Measurements from ENCODE around the gene MFF.

Gene MFF, protein sequence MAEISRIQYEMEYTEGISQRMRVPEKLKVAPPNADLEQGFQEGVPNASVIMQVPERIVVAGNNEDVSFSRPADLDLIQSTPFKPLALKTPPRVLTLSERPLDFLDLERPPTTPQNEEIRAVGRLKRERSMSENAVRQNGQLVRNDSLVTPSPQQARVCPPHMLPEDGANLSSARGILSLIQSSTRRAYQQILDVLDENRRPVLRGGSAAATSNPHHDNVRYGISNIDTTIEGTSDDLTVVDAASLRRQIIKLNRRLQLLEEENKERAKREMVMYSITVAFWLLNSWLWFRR

DNA sequence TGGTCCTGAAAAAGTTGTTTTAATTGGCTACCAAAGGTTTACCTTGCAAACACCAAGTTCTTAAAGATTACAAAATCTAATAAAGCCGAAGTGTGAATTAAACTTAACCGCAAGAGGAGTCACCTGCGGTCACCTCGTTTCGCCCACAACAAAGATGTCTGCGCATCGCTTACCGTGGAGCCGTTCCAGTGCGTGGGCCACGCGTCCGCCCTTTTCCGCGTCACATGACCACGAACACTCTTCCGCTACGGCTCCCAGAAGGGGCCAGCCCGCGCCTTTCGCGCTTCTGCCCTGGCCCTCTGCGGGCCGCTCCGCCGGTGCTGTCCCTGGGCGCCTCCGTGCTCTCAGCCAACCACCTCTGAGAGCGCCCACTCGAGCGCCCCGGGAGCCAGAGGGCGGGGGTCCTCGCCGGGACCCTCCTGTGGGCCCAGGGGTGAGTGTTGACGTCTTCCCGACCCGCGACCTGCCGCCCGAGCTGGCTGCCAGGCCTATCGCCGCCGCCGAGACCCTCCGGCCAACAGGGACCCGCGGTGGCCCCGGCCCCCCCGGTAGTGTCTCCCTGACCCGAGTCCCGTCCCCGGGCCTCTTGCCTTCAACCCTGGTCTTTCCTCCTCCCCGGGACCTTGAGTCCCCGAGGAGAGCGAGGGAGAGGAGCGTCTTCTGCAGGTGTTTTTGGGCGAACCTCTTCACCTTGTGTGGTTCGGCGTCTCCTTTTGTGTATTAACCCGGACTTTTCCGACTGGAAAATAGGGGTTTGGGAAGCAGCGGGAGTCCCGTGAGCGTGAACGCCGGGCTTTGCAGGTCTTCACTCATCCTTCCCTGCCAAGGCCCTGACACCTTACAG, at the start of gene MFF:
TSS of gene MFF (plus strand) at position 257 of the 844 bp plus-strand sequence. CDS start 5,415 bp downstream, outside the sequence.
- DNase-seq (ENCODE audit: low spot score) = peak; percentile 95

DNA sequence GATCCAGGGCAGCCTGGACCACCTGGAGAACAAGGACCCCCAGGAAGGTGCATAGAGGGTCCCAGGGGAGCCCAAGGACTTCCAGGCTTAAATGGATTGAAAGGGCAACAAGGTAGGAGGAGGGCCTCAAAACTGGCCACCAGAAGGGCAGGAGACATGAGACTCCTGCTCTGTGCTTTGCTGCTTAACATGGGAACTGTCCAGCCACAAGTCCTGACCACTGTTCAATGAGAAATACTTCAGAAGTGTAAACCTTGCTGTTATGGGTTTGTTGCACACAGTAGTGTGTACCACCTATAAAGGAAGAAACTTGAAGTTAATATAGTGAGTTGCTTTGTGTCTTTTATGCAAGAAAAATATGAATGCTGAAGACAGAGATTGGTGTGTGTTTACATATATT, 44.2 kb upstream of the MFF start:
- no peak for DNase-seq (ENCODE audit: low spot score)

DNA sequence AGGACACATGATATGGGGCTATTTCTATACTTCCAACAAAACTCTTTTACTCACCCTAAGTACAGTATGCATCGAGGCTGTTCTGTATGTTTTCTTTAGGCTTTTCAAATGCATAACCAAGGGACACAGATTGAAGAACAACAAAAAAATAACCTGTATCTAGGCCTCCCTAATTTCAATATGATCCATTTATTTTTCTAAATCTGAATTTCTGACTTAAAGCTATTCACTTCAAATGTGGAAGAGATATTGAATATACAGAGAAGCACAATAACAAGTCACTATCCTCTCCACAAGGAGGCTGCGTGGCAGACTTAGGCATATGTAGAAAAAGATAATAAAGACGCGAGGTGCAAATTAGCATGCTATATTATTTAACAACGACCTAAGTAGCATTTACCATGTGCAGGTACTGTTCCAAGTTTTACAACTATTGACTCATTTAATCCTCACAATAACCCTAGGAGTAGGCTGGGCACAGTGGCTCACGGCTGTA, 39.3 kb upstream of the MFF start:
- no peak for DNase-seq (ENCODE audit: low spot score)

DNA sequence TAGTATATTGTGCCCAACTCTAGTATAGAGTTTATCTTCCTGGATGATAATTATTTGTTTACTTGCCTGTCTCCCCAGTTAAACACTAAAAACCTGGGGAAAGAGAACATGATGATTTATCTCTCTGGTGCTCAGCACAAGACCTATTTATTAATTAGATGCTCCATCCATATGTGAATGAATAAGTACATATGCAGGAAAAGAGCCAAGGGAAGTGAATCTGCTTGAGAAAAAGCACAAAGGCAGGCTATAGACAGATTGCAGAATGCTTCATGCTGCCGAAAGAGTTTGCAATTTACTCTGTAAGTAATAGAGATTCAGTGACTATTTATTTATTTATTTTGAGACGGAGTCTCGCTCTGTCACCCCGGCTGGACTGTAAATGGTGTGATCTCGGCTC, 37.3 kb upstream of the MFF start:
- DNase-seq (ENCODE audit: low spot score) = no peak

DNA sequence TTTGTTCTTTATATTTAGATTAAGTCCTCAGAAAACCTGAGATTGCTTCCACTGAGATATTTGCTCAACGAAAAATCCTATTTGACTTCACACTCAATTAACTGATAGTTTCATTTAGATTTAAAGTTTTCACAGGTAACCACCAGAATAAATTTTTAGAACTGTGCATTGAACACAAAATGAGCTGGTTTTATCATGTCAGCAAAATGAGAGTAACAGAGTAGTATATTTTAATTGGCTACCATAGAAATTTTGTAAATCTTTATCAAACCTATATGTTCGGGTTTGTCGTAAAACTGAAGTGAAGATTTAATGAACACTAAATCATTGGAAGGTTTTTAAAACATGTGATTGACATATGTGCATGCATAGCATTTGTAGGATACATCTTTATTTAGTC, 32.7 kb upstream of the MFF start:
- no peak for DNase-seq (ENCODE audit: low spot score)

DNA sequence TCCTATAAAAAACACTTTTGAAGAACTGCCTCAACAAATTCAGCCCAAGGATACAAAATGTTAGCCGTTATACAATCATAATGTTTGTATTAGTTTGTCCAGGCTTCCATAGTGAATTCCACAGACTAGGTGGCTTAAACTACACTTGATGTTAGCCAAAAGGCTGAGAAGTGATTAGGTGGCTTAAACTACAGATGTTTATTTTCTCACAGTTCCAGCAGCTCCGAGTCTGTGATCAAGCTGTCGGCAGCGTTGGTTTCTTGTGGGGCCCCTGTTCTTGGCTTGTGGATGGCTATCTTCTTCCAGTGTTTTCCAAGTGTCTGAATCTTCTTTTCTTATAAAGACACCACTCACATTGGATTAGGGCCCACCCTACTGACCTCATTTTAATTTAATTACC, 31.5 kb upstream of the MFF start:
- no peak for DNase-seq (ENCODE audit: low spot score)

DNA sequence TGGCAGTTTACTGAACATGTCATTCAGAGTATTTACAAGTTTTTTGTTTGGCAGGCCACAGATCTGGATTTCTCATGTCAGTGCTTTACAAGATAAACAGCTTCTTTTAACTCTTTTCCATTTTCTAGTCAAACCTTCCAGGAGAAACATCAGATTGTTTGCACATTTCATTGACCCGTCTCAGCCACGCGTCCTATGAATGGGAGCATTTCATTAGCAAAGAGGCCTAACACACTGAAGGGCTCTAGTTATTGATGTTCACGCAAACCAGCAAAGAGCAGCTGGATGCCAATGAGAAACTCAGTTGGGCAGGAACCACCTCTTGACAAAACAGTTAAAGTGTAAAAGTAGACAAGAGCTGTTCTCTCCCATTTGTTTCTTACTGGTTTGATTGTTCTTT, 29.2 kb upstream of the MFF start:
- DNase-seq (ENCODE audit: low spot score) = no peak

DNA sequence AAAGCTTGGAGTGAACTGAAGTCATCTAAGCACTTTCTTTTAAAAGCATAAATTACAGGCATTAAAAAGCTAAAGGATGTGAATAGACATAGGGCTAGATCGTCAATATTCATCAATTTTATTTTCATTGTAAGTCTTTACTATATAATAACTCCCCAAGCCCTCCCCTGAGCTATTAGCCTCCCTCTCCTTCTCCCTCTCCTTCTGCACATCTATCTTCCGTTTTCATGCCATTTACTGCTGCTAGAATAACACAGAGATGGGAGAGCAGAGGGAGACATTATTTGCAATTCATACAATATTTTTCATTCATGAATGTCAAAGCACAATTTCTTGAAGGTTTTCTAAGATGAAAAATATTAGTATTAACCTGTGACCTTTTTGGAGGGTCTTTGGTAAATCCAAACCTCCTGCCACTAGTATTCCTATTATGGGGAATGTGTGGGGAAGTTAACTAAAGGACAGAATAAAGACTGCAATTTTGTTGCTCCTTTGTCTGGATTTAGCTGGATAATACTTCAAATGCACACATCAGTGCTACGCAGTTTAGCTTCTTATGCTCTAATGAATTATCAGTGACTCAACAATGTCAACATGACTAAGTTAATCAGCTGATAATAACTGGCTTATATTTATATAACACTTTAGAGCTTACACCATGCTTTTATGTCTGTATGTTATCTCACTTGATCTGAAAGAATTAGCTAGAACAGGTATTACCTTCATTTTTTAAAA, 28.2 kb upstream of the MFF start:
- no peak for DNase-seq (ENCODE audit: low spot score)

DNA sequence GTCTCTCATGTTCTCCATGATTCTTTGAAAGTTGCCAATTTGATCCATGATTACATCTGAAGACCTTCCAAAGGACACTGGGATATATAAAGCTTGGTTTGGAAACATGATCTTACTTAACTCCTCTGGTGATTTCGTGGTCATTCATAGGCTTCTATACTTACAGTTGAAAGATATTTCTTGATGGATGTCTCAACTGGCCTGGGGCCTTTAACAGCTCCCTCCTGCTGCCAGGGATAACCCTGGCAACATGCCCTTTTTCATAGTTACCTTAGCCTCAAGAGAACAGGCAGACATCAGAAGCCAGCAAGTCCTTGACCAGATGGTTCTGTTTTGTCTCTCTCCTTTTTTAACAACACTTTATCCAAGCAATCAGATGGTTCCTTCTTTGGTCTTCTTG, 23.5 kb upstream of the MFF start:
- DNase-seq (ENCODE audit: low spot score) = no peak

DNA sequence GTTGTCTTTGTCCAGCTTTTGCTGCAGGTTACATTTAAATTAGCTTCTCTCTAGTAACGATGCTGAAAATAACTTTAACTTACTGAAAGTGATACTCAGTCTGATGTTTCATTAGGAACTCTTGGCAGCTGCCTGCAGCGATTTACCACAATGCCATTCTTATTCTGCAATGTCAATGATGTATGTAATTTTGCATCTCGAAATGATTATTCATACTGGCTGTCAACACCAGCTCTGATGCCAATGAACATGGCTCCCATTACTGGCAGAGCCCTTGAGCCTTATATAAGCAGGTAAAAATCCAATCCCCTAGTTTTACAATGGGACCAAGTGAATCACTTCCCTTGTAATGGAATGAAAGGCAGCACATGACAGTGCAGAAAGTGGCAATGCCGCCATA, 16.3 kb upstream of the MFF start:
- DNase-seq (ENCODE audit: low spot score) = no peak

DNA sequence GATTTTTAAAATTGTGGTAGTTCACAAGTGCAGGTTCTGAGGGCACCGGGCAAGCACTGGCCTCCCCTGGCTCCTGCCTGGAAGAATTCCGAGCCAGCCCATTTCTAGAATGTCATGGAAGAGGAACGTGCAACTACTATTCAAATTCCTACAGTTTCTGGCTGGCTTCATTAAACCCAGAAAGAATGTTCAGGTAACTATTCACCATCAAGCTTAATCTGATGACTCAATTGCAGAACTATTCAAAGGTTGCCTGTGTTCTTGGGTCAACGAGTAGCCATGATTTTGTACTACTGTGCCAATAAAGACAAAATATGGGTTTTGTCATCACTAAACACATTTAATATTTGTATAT, 14.3 kb upstream of the MFF start:
- DNase-seq (ENCODE audit: low spot score) = peak; percentile 93

DNA sequence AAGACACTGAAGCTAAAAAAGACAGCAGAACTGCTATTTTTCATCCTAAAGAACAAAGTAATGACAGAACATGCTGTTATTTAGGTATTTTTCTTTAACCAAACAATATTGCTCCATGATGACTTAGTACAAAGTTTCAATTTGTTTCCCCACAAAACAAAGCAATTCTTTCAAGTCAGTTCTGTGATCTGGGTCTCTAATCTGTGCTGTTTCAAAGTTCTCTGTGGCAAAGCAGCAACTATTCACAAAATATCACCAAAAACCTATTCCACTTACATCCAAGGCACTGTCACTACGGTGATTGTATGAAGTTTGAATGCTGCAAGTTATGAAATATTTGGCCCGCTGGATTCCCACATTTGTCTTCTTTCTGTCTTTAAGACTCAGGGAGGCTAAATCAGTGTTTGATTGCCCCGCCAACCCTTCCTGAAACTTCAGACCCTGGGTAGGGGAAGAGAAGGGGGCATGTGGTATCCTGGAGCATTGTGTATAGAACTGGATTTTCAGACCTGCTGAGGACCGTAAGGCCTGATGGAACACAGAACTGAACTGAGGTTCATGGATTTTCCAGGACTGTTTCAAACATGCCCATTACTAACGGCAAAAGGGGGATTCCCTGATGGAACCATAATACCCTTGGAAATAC, 13.1 kb upstream of the MFF start:
- no peak for DNase-seq (ENCODE audit: low spot score)

DNA sequence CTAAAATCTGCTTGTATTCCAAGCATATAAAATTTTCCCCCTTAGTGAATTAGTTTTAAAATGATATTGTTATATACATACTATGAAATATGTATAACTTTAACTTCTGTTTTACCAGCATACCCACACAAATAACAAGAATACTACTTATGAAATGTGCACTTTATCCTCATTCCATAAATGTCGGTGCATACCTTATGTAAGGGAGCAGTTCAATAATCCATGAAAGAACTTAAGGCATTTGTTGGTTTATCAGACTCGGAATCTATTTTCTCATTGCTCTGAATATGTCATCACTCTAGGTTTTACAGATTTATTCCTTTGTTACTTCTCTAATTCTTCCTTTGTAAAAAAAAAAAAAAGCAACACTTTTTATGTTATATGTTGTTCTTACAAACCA, 12.5 kb upstream of the MFF start:
- DNase-seq (ENCODE audit: low spot score) = no peak

DNA sequence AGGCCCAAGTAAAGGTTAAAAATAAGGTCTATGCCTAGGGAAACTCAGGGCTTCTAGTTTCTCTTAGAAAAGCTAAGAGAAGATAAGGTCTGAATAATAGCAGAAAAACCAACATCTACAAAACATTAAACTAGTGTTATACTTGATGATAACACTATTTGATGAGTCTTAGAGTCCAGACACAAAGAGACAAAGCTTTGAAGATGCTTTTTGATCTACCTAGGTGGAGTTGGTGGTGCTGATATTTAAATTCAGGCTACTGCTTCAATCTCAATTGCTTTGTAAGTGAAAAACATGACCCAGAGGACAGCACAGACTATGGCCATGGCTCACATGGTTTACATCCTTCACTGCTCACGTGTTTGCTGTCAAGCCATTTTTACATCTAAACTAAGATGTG, 11.7 kb upstream of the MFF start:
- DNase-seq (ENCODE audit: low spot score) = no peak

DNA sequence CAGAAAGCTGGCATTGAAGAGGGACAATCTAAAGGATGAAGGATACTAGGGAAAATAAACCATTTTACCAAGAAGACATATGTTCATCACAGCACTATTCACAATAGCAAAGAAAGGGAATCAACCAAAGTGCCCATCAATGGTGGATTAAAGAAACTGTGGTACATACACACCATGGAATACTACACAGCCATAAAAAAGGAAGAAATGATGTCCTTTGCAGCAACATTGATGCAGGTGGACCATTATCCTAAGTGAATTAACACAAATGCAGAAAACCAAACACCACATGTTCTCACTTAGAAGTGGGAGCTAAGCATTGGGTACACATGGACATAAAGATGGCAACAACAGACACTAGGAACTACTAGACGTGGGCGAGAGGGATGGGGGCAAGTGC, 7.2 kb upstream of the MFF start:
- no peak for DNase-seq (ENCODE audit: low spot score)

DNA sequence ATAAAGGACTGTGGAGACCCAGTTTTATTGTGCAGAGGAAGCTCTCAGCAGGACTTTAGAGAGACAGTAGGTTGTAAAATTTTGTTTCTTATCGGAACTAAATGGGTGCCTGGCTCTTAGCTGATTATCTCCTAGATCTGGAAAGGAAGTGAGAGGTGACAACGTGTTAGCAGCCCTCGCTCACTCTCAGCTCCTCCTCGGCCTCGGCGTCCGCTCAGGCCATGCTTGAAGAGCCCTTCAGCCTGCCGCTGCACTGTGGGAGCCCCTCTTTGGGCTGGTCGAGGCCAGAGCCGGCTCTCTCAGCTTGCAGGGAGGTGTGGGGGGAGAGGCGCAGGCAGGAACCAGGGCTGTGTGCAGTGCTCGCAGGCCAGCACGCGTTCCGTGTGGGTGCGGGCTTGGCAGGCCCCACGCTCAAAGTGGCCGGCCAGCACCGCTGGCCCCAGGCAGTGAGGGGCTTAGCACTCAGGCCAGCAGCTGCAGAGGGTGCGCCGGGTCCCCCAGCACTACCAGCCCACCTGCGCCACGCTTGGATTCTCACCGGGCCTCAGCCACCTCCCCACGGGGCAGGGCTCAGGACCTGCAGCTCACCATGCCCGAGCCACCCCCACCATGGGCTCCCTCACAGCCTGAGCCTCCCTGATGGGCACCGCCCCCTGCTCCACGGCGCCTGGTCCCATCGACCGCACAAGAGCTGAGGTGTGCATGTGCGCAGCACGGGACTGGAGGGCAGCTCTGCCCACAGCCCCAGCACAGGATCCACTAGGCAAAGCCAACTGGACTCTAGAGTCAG, 4.6 kb upstream of the MFF start:
- DNase-seq (ENCODE audit: low spot score) = no peak

DNA sequence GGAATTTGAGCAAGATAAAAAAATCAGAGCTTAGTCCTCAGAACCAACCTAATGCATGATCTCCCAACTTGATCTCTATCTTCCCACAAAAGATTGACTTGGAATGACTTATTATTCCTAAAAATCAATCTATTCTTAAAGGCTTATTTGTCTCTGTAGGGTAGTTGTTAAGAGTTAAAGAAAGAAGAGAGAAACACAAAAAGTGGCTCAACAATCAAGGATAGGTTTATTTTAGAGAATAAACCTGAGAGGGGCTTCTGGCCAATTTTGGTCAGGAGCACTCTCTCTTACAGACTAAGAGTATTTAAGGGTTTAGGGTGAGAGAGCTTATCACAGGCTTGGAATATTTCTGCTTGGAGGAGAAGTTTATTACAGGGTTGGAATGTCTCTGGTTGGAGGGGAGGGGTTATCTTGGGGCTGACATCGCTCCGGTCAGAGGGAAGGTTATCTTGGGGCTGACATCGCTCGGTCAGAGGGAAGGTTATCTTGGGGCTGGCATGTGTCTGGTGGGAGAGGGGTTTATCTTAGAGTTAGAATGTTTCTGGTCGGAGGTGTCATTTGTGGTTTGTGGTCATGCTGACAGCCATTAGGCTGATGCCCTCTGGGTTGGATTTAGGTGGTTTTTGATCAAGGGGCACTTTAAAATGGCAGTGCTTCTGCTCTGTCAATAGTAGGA, 2.4 kb upstream of the MFF start:
- no peak for DNase-seq (ENCODE audit: low spot score)

DNA sequence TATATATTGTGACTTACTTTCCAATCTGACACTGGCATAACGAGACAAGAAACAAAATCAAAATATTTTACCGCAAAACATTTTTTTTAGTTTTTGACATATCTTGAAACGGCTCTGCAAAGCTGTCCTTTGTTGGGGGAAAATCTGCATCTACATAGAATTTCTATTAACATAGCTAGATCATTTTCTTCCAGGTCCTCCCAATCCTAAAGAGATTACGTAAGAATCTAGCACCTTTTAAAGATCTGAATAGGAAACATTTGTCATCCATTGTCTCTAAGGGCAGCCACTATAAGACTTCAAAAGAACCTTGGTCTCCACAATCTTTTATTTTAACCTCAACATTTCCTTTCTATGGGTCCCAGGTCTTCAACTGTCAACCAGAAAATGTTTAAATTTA, 1.2 kb upstream of the MFF start:
- no peak for DNase-seq (ENCODE audit: low spot score)

DNA sequence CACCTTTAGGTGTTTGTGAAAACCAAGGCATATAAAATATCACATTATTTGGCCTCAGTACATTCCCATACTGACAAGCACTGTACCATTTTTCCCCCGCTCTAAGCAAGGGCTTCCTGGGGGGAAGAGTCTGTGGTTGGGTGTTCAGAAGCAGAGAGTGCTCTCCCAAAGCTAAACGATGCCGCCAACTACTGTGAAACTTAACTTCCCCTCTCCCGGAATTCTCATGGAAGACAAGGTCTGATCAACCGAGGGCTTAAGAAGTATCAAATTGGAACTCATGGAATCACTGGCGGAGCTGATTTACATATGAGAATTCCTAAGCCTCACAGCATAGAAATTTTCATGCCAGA, 433 bp upstream of the MFF start:
- no peak for DNase-seq (ENCODE audit: low spot score)

DNA sequence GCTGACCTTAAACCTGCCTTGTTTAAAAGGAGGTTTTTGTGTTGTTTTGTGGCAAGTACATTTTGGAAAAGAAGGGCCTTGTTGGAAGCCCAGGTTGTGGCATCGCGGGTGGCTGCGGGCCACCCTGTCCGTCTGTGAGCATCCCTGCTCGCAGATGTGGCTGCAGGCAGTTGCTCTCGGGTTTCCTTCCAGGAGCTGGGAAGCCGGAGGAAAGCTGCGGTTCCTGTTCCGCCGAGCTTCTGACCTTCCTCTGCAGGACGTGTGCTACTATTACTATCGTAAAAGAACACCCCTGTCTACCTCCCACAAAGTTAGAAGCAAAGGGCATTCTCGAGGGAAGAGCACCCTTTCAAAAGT, 766 bp downstream of the MFF start:
- DNase-seq (ENCODE audit: low spot score) = peak; percentile 60

DNA sequence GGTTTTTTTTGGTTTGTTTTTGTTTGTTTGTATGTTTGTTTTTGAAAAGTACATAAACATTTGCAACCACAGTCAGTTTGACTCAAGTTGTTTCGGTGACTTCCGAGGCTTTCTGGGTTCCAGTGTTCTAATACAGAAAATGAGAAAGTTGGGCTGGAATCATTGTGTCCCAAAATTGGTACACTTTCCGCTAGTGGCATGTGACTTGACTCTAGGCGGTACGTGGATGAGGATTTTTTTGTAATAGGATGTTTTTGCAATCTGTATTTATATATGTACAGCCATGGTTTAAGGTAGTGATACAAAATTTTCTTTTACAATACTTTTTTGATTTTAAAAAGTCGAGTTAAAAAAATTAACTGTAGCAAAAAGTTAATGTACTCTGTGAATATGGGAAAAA, 1.7 kb downstream of the MFF start:
- DNase-seq (ENCODE audit: low spot score) = no peak

Data from kidney tubule cell (primary cell).